ENCODE data around the gene ELOVL5.

Gene ELOVL5

GRCh38 chr6:53353624-53354023 lies 4.9 kb upstream of the ELOVL5 start:
- Histone ChIP-seq H3K27ac (ENCODE audit: low read depth, low read length) (no peak overlapping the region), H3K4me2 (ENCODE audit: low read depth, low read length, poor library complexity, severe bottlenecking) (no peak overlapping the region), H3K36me3 (ENCODE audit: low read length) (no peaks in the 10 kb centered on the region), H3F3A (ENCODE audit: insufficient read depth) (peaks cover 28% of the 10 kb centered on the region), H2AFZ (ENCODE audit: low read depth, low read length, severe bottlenecking) (no peak overlapping the region), H3K27me3 (ENCODE audit: low read length) (no peaks in the 10 kb centered on the region), H4K20me1 (ENCODE audit: low read depth, low read length) (no peaks in the 10 kb centered on the region), H3K4me3 (ENCODE audit: insufficient read depth, low read length, poor library complexity, severe bottlenecking) (no peak overlapping the region), H3K9me3 (ENCODE audit: insufficient read depth, low read length) (no peaks in the 10 kb centered on the region), H3K9ac (ENCODE audit: low read length) (no peak overlapping the region), H3K79me2 (ENCODE audit: insufficient read depth, low read length) (peaks cover 9% of the 10 kb centered on the region), H3K9me2 (replicated peaks; ENCODE audit: insufficient read depth, low read length) (no peaks in the 10 kb centered on the region)
- TF ChIP-seq EZH2phosphoT487 (conservative IDR thresholded peaks at IDR 0.05; ENCODE audit: low read length) = no peak
- no peak for TF ChIP-seq CTCF (IDR thresholded peaks at IDR 0.05; ENCODE audit: insufficient read depth, low read length, poor library complexity, severe bottlenecking)

- H3K27me3 ChIP-seq (ENCODE audit: low read length) = no peaks in the 10 kb centered on the region
- H3K27ac ChIP-seq (ENCODE audit: low read depth, low read length) = no peak overlapping the region
- no peak overlapping the region for H3K4me2 ChIP-seq (ENCODE audit: low read depth, low read length, poor library complexity, severe bottlenecking)
- TF ChIP-seq CTCF (IDR thresholded peaks at IDR 0.05; ENCODE audit: insufficient read depth, low read length, poor library complexity, severe bottlenecking) (no peak), EZH2phosphoT487 (conservative IDR thresholded peaks at IDR 0.05; ENCODE audit: low read length) (no peak)
- no peaks in the 10 kb centered on the region for H3K9me3 ChIP-seq (ENCODE audit: insufficient read depth, low read length)
- H4K20me1 ChIP-seq (ENCODE audit: low read depth, low read length) = no peaks in the 10 kb centered on the region; the same call in 1 of the 2 replicates
- no peak overlapping the region for H3K4me3 ChIP-seq (ENCODE audit: insufficient read depth, low read length, poor library complexity, severe bottlenecking)
- no peaks in the 10 kb centered on the region for H3K9me2 ChIP-seq (replicated peaks; ENCODE audit: insufficient read depth, low read length)
- no peak overlapping the region for H2AFZ ChIP-seq (ENCODE audit: low read depth, low read length, severe bottlenecking)
- peaks cover 17% of the 10 kb centered on the region for H3F3A ChIP-seq (ENCODE audit: insufficient read depth)
- peaks cover 22% of the 10 kb centered on the region for H3K79me2 ChIP-seq (ENCODE audit: insufficient read depth, low read length)
- H3K9ac ChIP-seq (ENCODE audit: low read length) = no peak overlapping the region
- H3K36me3 ChIP-seq (ENCODE audit: low read length) = no peaks in the 10 kb centered on the region
Measured at GRCh38 chr6:53352360-53352759, 3.6 kb upstream of the ELOVL5 start.

GRCh38 chr6:53349209-53349693 lies 501 bp upstream of the ELOVL5 start:
- Histone ChIP-seq H3K9me2 (replicated peaks; ENCODE audit: insufficient read depth, low read length) (no peaks in the 10 kb centered on the region), H3F3A (ENCODE audit: insufficient read depth) (peaks cover 16% of the 10 kb centered on the region), H3K27ac (ENCODE audit: low read depth, low read length) (peak overlapping the region; percentile 72), H3K4me2 (ENCODE audit: low read depth, low read length, poor library complexity, severe bottlenecking) (peak overlapping the region; percentile 86), H3K9me3 (ENCODE audit: insufficient read depth, low read length) (no peaks in the 10 kb centered on the region), H3K9ac (ENCODE audit: low read length) (peak overlapping the region; percentile 91), H4K20me1 (ENCODE audit: low read depth, low read length) (peaks cover 25% of the 10 kb centered on the region), H3K79me2 (ENCODE audit: insufficient read depth, low read length) (peaks cover 53% of the 10 kb centered on the region), H3K27me3 (ENCODE audit: low read length) (no peaks in the 10 kb centered on the region), H3K36me3 (ENCODE audit: low read length) (peaks cover 11% of the 10 kb centered on the region; the same call in 1 of the 2 replicates), H2AFZ (ENCODE audit: low read depth, low read length, severe bottlenecking) (peak overlapping the region; percentile 88), H3K4me3 (ENCODE audit: insufficient read depth, low read length, poor library complexity, severe bottlenecking) (peak overlapping the region; percentile 74)
- TF ChIP-seq CTCF (IDR thresholded peaks at IDR 0.05; ENCODE audit: insufficient read depth, low read length, poor library complexity, severe bottlenecking) (no peak), EZH2phosphoT487 (conservative IDR thresholded peaks at IDR 0.05; ENCODE audit: low read length) (no peak)

Measured in SU-DHL-6 (cell line).